Panc1 (cell line): ENCODE data around the gene NUP58. TPM values are rescaled to one million over a fixed set of nuclear protein-coding genes. Genes with fewer than 3 reads are reported as not detected.

ENCODE experiments used
- ATAC-seq: fragments of 200-7000 bp; cut with Tn5 transposase; 2 replicates; pipeline ENCODE4 v1.9.1; 2020; ENCODE audit warnings: mild to moderate bottlenecking, moderate library complexity
- BruUV-seq: library from RNA; stranded (reverse); fragments of 400-500 nt; replicated peaks from 2 replicates; lab custom pipeline; 2021; lab: Mats Ljungman, UMichigan
- CTCF ChIA-PET: fragments of 300-600 bp; sonication (Branson Sonifier 250); formaldehyde crosslinking; loops from one replicate; lab custom pipeline; 2022; ENCODE audit warnings: antibody characterized with exemption; lab: Charles Lee
- POLR2A ChIA-PET: fragments of 300-600 bp; sonication (Branson Sonifier 250); formaldehyde crosslinking; loops from one replicate; lab custom pipeline; 2022; ENCODE audit warnings: antibody characterized with exemption; lab: Charles Lee
- DNase-seq: peaks from one replicate; pipeline ENCODE4 v3.0.0-alpha.2; 2010; ENCODE audit warnings: low read depth, low spot score
- H3K27ac ChIP-seq: 2 replicates; pipeline ENCODE4 v1.5.1; 2011; ENCODE audit warnings: mild to moderate bottlenecking, low read length, inconsistent platforms
- H3K27me3 ChIP-seq: fragments of 200-500 bp; sonication (Bioruptor generic); 2 replicates; pipeline ENCODE4 v1.6.0; 2014; ENCODE audit warnings: low read length, inconsistent platforms; ENCODE audit not compliant: control insufficient read depth, insufficient read depth
- H3K36me3 ChIP-seq: fragments of 200-500 bp; sonication (Bioruptor generic); 2 replicates; pipeline ENCODE4 v1.5.1; 2014; ENCODE audit warnings: inconsistent platforms, mild to moderate bottlenecking, low read length, moderate library complexity; ENCODE audit not compliant: control insufficient read depth, insufficient read depth
- H3K4me1 ChIP-seq: 2 replicates; pipeline ENCODE4 v1.5.1; 2011; ENCODE audit warnings: inconsistent platforms, mild to moderate bottlenecking, low read length, moderate library complexity; ENCODE audit not compliant: control insufficient read depth, insufficient read depth
- H3K4me3 ChIP-seq, 2 experiments: 2 replicates each; pipeline ENCODE4 v1.5.1; 2011 to 2012; ENCODE audit warnings: low read depth in 2 of 2, low read length in 2 of 2, mild to moderate bottlenecking in 2 of 2, inconsistent platforms in 1 of 2, moderate library complexity in 1 of 2
- H3K9me3 ChIP-seq: fragments of 200-500 bp; sonication (Bioruptor generic); 2 replicates; pipeline ENCODE4 v1.5.1; 2014; ENCODE audit warnings: low read depth, mild to moderate bottlenecking, inconsistent platforms, low read length, moderate library complexity; ENCODE audit not compliant: control insufficient read depth, insufficient read depth
- CTCF ChIP-seq: fragments of 450-650 bp; IDR thresholded peaks from 2 replicates; pipeline ENCODE4 v1.5.1; 2017; ENCODE audit warnings: mild to moderate bottlenecking
- POLR2AphosphoS5 ChIP-seq: IDR thresholded peaks from 2 replicates; pipeline ENCODE4 v1.6.1; 2012; ENCODE audit warnings: mild to moderate bottlenecking, low read depth, low read length, moderate library complexity
- REST ChIP-seq, 2 experiments: IDR thresholded peaks; 2 replicates each; pipeline ENCODE4 v1.6.1; 2011 to 2012; ENCODE audit warnings: low read depth in 2 of 2, control low read depth in 1 of 2, low read length in 1 of 2, mild to moderate bottlenecking in 1 of 2, moderate library complexity in 1 of 2; ENCODE audit not compliant: insufficient read depth in 1 of 2
- SIN3A ChIP-seq: IDR thresholded peaks from 2 replicates; pipeline ENCODE4 v1.6.1; 2012; ENCODE audit warnings: low read depth, mild to moderate bottlenecking, low read length, moderate library complexity, borderline replicate concordance; ENCODE audit not compliant: insufficient read depth
- TCF7L2 ChIP-seq: IDR thresholded peaks from 2 replicates; pipeline ENCODE4 v1.6.1; 2011; ENCODE audit warnings: mild to moderate bottlenecking, low read depth, low read length, inconsistent platforms
- in situ Hi-C: cut with HindIII; loops from 2 replicates; pipeline ENCODE4 v1.10.0; 2016; ENCODE audit warnings: low sequenced_read_pairs, low pct_unique_long_range_greater_than_20kb
- intact Hi-C: fragments of 100-400 bp; cut with micrococcal nuclease; formaldehyde crosslinking; loops from one replicate; pipeline ENCODE4 v1.10.0; 2022; ENCODE audit not compliant: unreplicated experiment
- total RNA-seq: library from RNA; stranded (reverse); gene quantifications from one replicate; pipeline ENCODE4 v1.2.1, GENCODE V29; 2021; ENCODE audit not compliant: unreplicated experiment

NUP58 gene
- total RNA-seq, 1 experiment from 2014 or later, result 40.0 TPM

- Histone ChIP-seq H3K9me3 (no peaks in the 10 kb centered on the region), H3K27me3 (no peaks in the 10 kb centered on the region), H3K4me3 (peak within 1 kb of the TSS; percentile 80 to 86), H3K27ac (peak within 1 kb of the TSS; percentile 86), H3K36me3 (peaks cover 4% of the 10 kb centered on the region; the same call in 1 of the 2 replicates), H3K4me1 (no peaks in the 10 kb centered on the region; the same call in 1 of the 2 replicates)
- intact Hi-C loops, result no loop called here
- 0 out of 4 replicates have a peak, but pooled peaks of 1 of the 2 experiments have one; percentile 13 for TF ChIP-seq REST (IDR thresholded peaks at IDR 0.05; ENCODE audit: insufficient read depth in 1 of 2, low read depth in 2 of 2, low read length in 1 of 2)
- TF ChIP-seq CTCF, result peak; percentile 96
- TF ChIP-seq TCF7L2, result peak; percentile 59; the same call in 1 of the 2 replicates
- peak; percentile 70; the same call in 1 of the 2 replicates for TF ChIP-seq SIN3A
- no peak for TF ChIP-seq POLR2AphosphoS5
- DNase-seq, result peak; percentile 55
- ATAC-seq, result peak; percentile 94
- ChIA-PET POLR2A (interaction anchor here (0.6 kb wide), 1 partner anchor 14 kb away, joined by 3 read pairs; no protein-coding TSS in a partner anchor), CTCF (interaction anchor here (0.6 kb wide), 2 partner anchors 39 to 651 kb away, joined by 3 read pairs; no protein-coding TSS in a partner anchor)
- in situ Hi-C loops, result no loop called here
- BruUV-seq, result no TSS peak
Measured at GRCh38 chr13:25286969-25287961, 14.2 kb upstream of the NUP58 start, which contains the start of gene MTMR6. Gene MTMR6, minus strand, starts transcription at chr13:25287488. Its CDS starts 241 bp downstream, at chr13:25287247.

GRCh38 chr13:25288966-25289365 is 12.5 kb upstream of the NUP58 start:
- H3K4me3 ChIP-seq, result no peak overlapping the region
- BruUV-seq, result no TSS peak
- no peak for TF ChIP-seq CTCF
- TF ChIP-seq TCF7L2, result no peak
- TF ChIP-seq SIN3A, result no peak
- TF ChIP-seq POLR2AphosphoS5, result no peak
- no peak for TF ChIP-seq REST (IDR thresholded peaks at IDR 0.05; ENCODE audit: insufficient read depth in 1 of 2, low read depth in 2 of 2, low read length in 1 of 2)
- intact Hi-C loops, result no loop called here
- DNase-seq (no peak), ATAC-seq (no peak)
- no peaks in the 10 kb centered on the region; the same call in 1 of the 2 replicates for H3K4me1 ChIP-seq
- ChIA-PET CTCF (no interaction called here), POLR2A (no interaction called here)
- H3K9me3 ChIP-seq, result no peaks in the 10 kb centered on the region
- no peak overlapping the region for H3K27ac ChIP-seq
- peaks cover 4% of the 10 kb centered on the region; the same call in 1 of the 2 replicates for H3K36me3 ChIP-seq
- in situ Hi-C loops, result no loop called here
- H3K27me3 ChIP-seq, result no peaks in the 10 kb centered on the region
